HepG2 (cell line): ENCODE results near the gene KHK. TPM values are rescaled to one million over a fixed set of nuclear protein-coding genes. Genes with fewer than 3 reads are reported as not detected.
A peak's percentile ranks its signal among the peaks of the same experiment; 100 is the strongest.

ENCODE experiments used
- ARHGAP35 ChIP-seq: sonication (generic); formaldehyde crosslinking; IDR thresholded peaks from 2 replicates; pipeline ENCODE4 v1.9.0; 2022; ENCODE audit warnings: mild to moderate bottlenecking, inconsistent platforms, moderate library complexity, missing genetic modification reagents, borderline replicate concordance
- ARNT ChIP-seq: fragments of 450-650 bp; IDR thresholded peaks from 2 replicates; pipeline ENCODE4 v1.6.1; 2017
- ARNTL ChIP-seq: sonication (generic); formaldehyde crosslinking; IDR thresholded peaks from 2 replicates; pipeline ENCODE4 v1.4.0; 2020; ENCODE audit warnings: mild to moderate bottlenecking, missing genetic modification reagents
- BHLHE40 ChIP-seq: IDR thresholded peaks from 2 replicates; pipeline ENCODE4 v1.6.1; 2011; ENCODE audit warnings: low read length, improper control_type of control experiment
- ETV5 ChIP-seq: IDR thresholded peaks from 2 replicates; pipeline ENCODE4 v1.6.1; 2018; ENCODE audit warnings: missing biosample characterization, missing genetic modification reagents, inconsistent platforms, borderline replicate concordance
- GLMP ChIP-seq: sonication (generic); formaldehyde crosslinking; IDR thresholded peaks from 2 replicates; pipeline ENCODE4 v1.9.0; 2021; ENCODE audit warnings: missing genetic modification reagents, mild to moderate bottlenecking, borderline replicate concordance
- GRHL1 ChIP-seq: sonication (generic); formaldehyde crosslinking; conservative IDR thresholded peaks from 2 replicates; pipeline ENCODE4 v1.8.0; 2022; ENCODE audit warnings: missing genetic modification reagents
- HCFC1 ChIP-seq: fragments of 150-350 bp; IDR thresholded peaks from 2 replicates; pipeline ENCODE4 v1.6.1; 2014; ENCODE audit warnings: low read depth, low read length
- HINFP ChIP-seq: sonication (generic); formaldehyde crosslinking; IDR thresholded peaks from 2 replicates; pipeline ENCODE4 v1.4.0; 2020; ENCODE audit warnings: low read depth, mild to moderate bottlenecking, missing genetic modification reagents
- IKZF1 ChIP-seq: fragments of 450-650 bp; IDR thresholded peaks from 2 replicates; pipeline ENCODE4 v1.7.1; 2016
- JUN ChIP-seq: sonication (generic); formaldehyde crosslinking; IDR thresholded peaks from 2 replicates; pipeline ENCODE4 v1.4.0; 2020; ENCODE audit warnings: mild to moderate bottlenecking, missing genetic modification reagents
- KLF13 ChIP-seq: sonication (generic); formaldehyde crosslinking; IDR thresholded peaks from 2 replicates; pipeline ENCODE4 v1.4.0; 2020; ENCODE audit warnings: mild to moderate bottlenecking, missing genetic modification reagents
- MED13 ChIP-seq: sonication (generic); formaldehyde crosslinking; IDR thresholded peaks from 2 replicates; pipeline ENCODE4 v1.5.0; 2020; ENCODE audit warnings: missing genetic modification reagents
- MYNN ChIP-seq: sonication (generic); formaldehyde crosslinking; IDR thresholded peaks from 2 replicates; pipeline ENCODE4 v1.4.0; 2020; ENCODE audit warnings: mild to moderate bottlenecking, low read depth, missing genetic modification reagents
- NR2F2 ChIP-seq: IDR thresholded peaks from 2 replicates; pipeline ENCODE4 v1.6.1; 2012; ENCODE audit warnings: low read depth, inconsistent platforms, borderline replicate concordance
- PHF8 ChIP-seq: sonication (generic); formaldehyde crosslinking; IDR thresholded peaks from 2 replicates; pipeline ENCODE4 v1.5.0; 2020; ENCODE audit warnings: missing genetic modification reagents
- REXO4 ChIP-seq: sonication (generic); formaldehyde crosslinking; IDR thresholded peaks from 2 replicates; pipeline ENCODE4 v1.8.0; 2022; ENCODE audit warnings: missing genetic modification reagents, mild to moderate bottlenecking, borderline replicate concordance
- SAP130 ChIP-seq: IDR thresholded peaks from 2 replicates; pipeline ENCODE4 v1.6.1; 2016; ENCODE audit warnings: low read depth
- SRSF1 ChIP-seq: fragments of 200-400 bp; formaldehyde crosslinking; optimal IDR thresholded peaks from 2 replicates; pipeline ENCODE3; 2017; ENCODE audit warnings: mild to moderate bottlenecking, low read depth, low read length, moderate library complexity
- TBX3 ChIP-seq: fragments of 450-650 bp; IDR thresholded peaks from 2 replicates; pipeline ENCODE4 v1.6.1; 2017; ENCODE audit warnings: antibody characterized with exemption, mild to moderate bottlenecking, inconsistent platforms, borderline replicate concordance
- ZBTB46 ChIP-seq: sonication (generic); formaldehyde crosslinking; IDR thresholded peaks from 2 replicates; pipeline ENCODE4 v1.4.0; 2020; ENCODE audit warnings: mild to moderate bottlenecking, missing genetic modification reagents, borderline replicate concordance
- ZFY ChIP-seq: sonication (generic); formaldehyde crosslinking; IDR thresholded peaks from 2 replicates; pipeline ENCODE4 v1.4.0; 2020; ENCODE audit warnings: missing genetic modification reagents
- ZNF3 ChIP-seq: IDR thresholded peaks from 2 replicates; pipeline ENCODE4 v1.7.0; 2017; ENCODE audit warnings: inconsistent platforms
- ZNF44 ChIP-seq: sonication (generic); formaldehyde crosslinking; IDR thresholded peaks from 2 replicates; pipeline ENCODE4 v1.5.1; 2020; ENCODE audit warnings: mild to moderate bottlenecking, missing genetic modification reagents
- ZNF7 ChIP-seq: IDR thresholded peaks from 2 replicates; pipeline ENCODE4 v1.6.1; 2016; ENCODE audit warnings: missing biosample characterization, missing genetic modification reagents
- ZNF75D ChIP-seq: sonication (generic); formaldehyde crosslinking; IDR thresholded peaks from 2 replicates; pipeline ENCODE4 v1.8.1; 2023; ENCODE audit warnings: missing genetic modification reagents, mild to moderate bottlenecking, borderline replicate concordance
- polyA plus RNA-seq, 8 experiments: library from polyadenylated mRNA; depleted of rRNA in 3 of 8; stranded (reverse) in 7 of 8; unstranded in 1 of 8; fragments of >200 nt; fragmentation: Illumina TruSeq in 4 of 8; extraction: Trizol in 4 of 8; gene quantifications; 2 replicates each; pipeline versions ENCODE4 v1.2.1 to v1.2.3, GENCODE V29; 2011 to 2016; ENCODE audit warnings: low read depth in 4 of 8, missing spikeins in 1 of 8, mixed read lengths in 1 of 8; ENCODE audit not compliant: insufficient read depth in 1 of 8
- total RNA-seq, 5 experiments: library from RNA; depleted of rRNA; stranded (reverse); fragments of >200 nt; fragmentation: Illumina TruSeq; extraction: Trizol; gene quantifications; 2 replicates each; pipeline ENCODE4 v1.2.3, GENCODE V29; 2016; ENCODE audit warnings: low read depth in 1 of 5

Gene KHK
- total and polyA plus RNA-seq, 2 of the 13 experiments (the other 11 are each of a cell fraction or from before 2014, with no cell fraction given), result 40.9 to 99.2 TPM

GRCh38 chr2:27133905-27134780, 47.6 kb downstream of the KHK start, which contains the start of gene PREB (continued):
- peak; percentile 52; the same call in 1 of the 2 replicates for TF ChIP-seq MYNN
- TF ChIP-seq ARNT, result no peak
- TF ChIP-seq SRSF1, result peak; percentile 53
- no peak for TF ChIP-seq ZNF3
- no peak for TF ChIP-seq JUN (CRISPR knock-in tag)
- no peak for TF ChIP-seq IKZF1
- TF ChIP-seq MED13 (CRISPR knock-in tag), result peak; percentile 41; the same call in 1 of the 2 replicates
- TF ChIP-seq ZNF75D (CRISPR knock-in tag), result peak; percentile 16; the same call in 1 of the 2 replicates
- TF ChIP-seq ZFY (CRISPR knock-in tag), result peak; percentile 83; the same call in 1 of the 2 replicates
- no peak for TF ChIP-seq REXO4 (CRISPR knock-in tag)
- TF ChIP-seq PHF8, result peak; percentile 92
- no peak for TF ChIP-seq GLMP (CRISPR knock-in tag)
- TF ChIP-seq ETV5, result no peak; the same call in 1 of the 2 replicates
- no peak for TF ChIP-seq GRHL1 (CRISPR knock-in tag)
- TF ChIP-seq ZNF44, result no peak
- no peak for TF ChIP-seq ZNF7 (CRISPR knock-in tag)
- no peak for TF ChIP-seq NR2F2
- TF ChIP-seq BHLHE40, result no peak
- TF ChIP-seq ARHGAP35 (CRISPR knock-in tag), result no peak; the same call in none of the 2 replicates
- peak; percentile 72 for TF ChIP-seq SAP130 (CRISPR knock-in tag)
- TF ChIP-seq ARNTL, result 0 out of 2 replicates have a peak, but pooled peaks have one; percentile 15
- TF ChIP-seq HINFP, result peak; percentile 42; the same call in 1 of the 2 replicates
- peak; percentile 49; the same call in 1 of the 2 replicates for TF ChIP-seq HCFC1
- no peak for TF ChIP-seq KLF13 (CRISPR knock-in tag)
- TF ChIP-seq ZBTB46 (CRISPR knock-in tag), result no peak
- TF ChIP-seq TBX3, result no peak
